NCI-H2107 (cell line): ENCODE results near the gene MCHR1.

Experiments used
- DNase-seq: peaks from one replicate; lab custom pipeline; 2025; lab: John Stamatoyannopoulos, UW

The MCHR1 gene

GRCh38 chr22:40727070-40727963, 48.0 kb downstream of the MCHR1 start:
- DNase-seq = no peak

GRCh38 chr22:40727964-40728615, 48.8 kb downstream of the MCHR1 start:
- no peak for DNase-seq

GRCh38 chr22:40728731-40729189, 49.5 kb downstream of the MCHR1 start:
- DNase-seq = no peak

GRCh38 chr22:40729284-40729683, 50.0 kb downstream of the MCHR1 start:
- DNase-seq = no peak
